HepG2 (cell line): ENCODE measurements around the gene ABCA4. TPM values are rescaled to one million over a fixed set of nuclear protein-coding genes. Genes with fewer than 3 reads are reported as not detected.

Experiments used
- ARID3A ChIP-seq: IDR thresholded peaks from 2 replicates; pipeline ENCODE4 v1.6.1; 2012; ENCODE audit warnings: low read depth, low read length, improper control_type of control experiment
- DNMT1 ChIP-seq: sonication (generic); formaldehyde crosslinking; IDR thresholded peaks from 2 replicates; pipeline ENCODE4 v1.5.1; 2020; ENCODE audit warnings: mild to moderate bottlenecking, missing genetic modification reagents
- FLYWCH1 ChIP-seq: sonication (generic); formaldehyde crosslinking; IDR thresholded peaks from 2 replicates; pipeline ENCODE4 v1.8.1; 2023; ENCODE audit warnings: mild to moderate bottlenecking, missing genetic modification reagents
- GFI1 ChIP-seq: sonication (generic); formaldehyde crosslinking; IDR thresholded peaks from 2 replicates; pipeline ENCODE4 v1.5.0; 2020; ENCODE audit warnings: missing genetic modification reagents, mild to moderate bottlenecking, borderline replicate concordance
- HDAC2 ChIP-seq: sonication (generic); formaldehyde crosslinking; IDR thresholded peaks from 2 replicates; pipeline ENCODE4 v1.4.0; 2020; ENCODE audit warnings: missing genetic modification reagents
- MIXL1 ChIP-seq: IDR thresholded peaks from 2 replicates; pipeline ENCODE4 v1.6.1; 2016
- PBX3 ChIP-seq: sonication (generic); formaldehyde crosslinking; IDR thresholded peaks from 2 replicates; pipeline ENCODE4 v1.8.1; 2023; ENCODE audit warnings: missing genetic modification reagents, inconsistent platforms, borderline replicate concordance
- PCBP2 ChIP-seq: fragments of 200-400 bp; formaldehyde crosslinking; optimal IDR thresholded peaks from 2 replicates; pipeline ENCODE3; 2018; ENCODE audit warnings: low read length, low read depth; ENCODE audit not compliant: poor library complexity, severe bottlenecking
- REPIN1 ChIP-seq: sonication (generic); formaldehyde crosslinking; IDR thresholded peaks from 2 replicates; pipeline ENCODE4 v1.8.0; 2022; ENCODE audit warnings: missing genetic modification reagents, low read depth, mild to moderate bottlenecking, borderline replicate concordance
- SALL1 ChIP-seq: sonication (generic); formaldehyde crosslinking; IDR thresholded peaks from 2 replicates; pipeline ENCODE4 v1.8.0; 2022; ENCODE audit warnings: mild to moderate bottlenecking, missing genetic modification reagents
- SATB2 ChIP-seq: sonication (generic); formaldehyde crosslinking; IDR thresholded peaks from 2 replicates; pipeline ENCODE4 v1.5.0; 2020; ENCODE audit warnings: missing genetic modification reagents
- SNRNP70 ChIP-seq: fragments of 200-400 bp; formaldehyde crosslinking; IDR thresholded peaks from 2 replicates; pipeline ENCODE4 v1.6.1; 2017; ENCODE audit warnings: mild to moderate bottlenecking, low read depth, low read length, moderate library complexity
- TAF15 ChIP-seq: fragments of 200-400 bp; formaldehyde crosslinking; IDR thresholded peaks from one replicate; pipeline ENCODE4 v1.6.1; 2018; ENCODE audit warnings: mild to moderate bottlenecking, low read depth, low read length; ENCODE audit not compliant: poor library complexity, severe bottlenecking
- YEATS2 ChIP-seq: sonication (generic); formaldehyde crosslinking; IDR thresholded peaks from 2 replicates; pipeline ENCODE4 v1.4.0; 2020; ENCODE audit warnings: missing genetic modification reagents, borderline replicate concordance
- ZBTB3 ChIP-seq: sonication (generic); formaldehyde crosslinking; IDR thresholded peaks from 2 replicates; pipeline ENCODE4 v1.4.0; 2020; ENCODE audit warnings: low read depth, mild to moderate bottlenecking, moderate library complexity, missing genetic modification reagents, borderline replicate concordance
- ZKSCAN1 ChIP-seq: fragments of 150-350 bp; IDR thresholded peaks from 2 replicates; pipeline ENCODE4 v1.6.1; 2014; ENCODE audit warnings: low read length
- ZNF280D ChIP-seq: sonication (generic); formaldehyde crosslinking; IDR thresholded peaks from 2 replicates; pipeline ENCODE4 v1.5.1; 2020; ENCODE audit warnings: mild to moderate bottlenecking, missing genetic modification reagents
- ZNF281 ChIP-seq: sonication (generic); formaldehyde crosslinking; IDR thresholded peaks from 2 replicates; pipeline ENCODE4 v1.4.0; 2020; ENCODE audit warnings: missing genetic modification reagents, borderline replicate concordance
- ZNF446 ChIP-seq: sonication (generic); formaldehyde crosslinking; IDR thresholded peaks from 2 replicates; pipeline ENCODE4 v1.5.0; 2020; ENCODE audit warnings: mild to moderate bottlenecking, missing genetic modification reagents
- ZNF484 ChIP-seq: sonication (generic); formaldehyde crosslinking; IDR thresholded peaks from 2 replicates; pipeline ENCODE4 v1.5.1; 2020; ENCODE audit warnings: mild to moderate bottlenecking, low read depth, missing genetic modification reagents, borderline replicate concordance
- ZNF816 ChIP-seq: sonication (generic); formaldehyde crosslinking; IDR thresholded peaks from 2 replicates; pipeline ENCODE4 v1.8.0; 2022; ENCODE audit warnings: missing genetic modification reagents, mild to moderate bottlenecking, borderline replicate concordance
- polyA plus RNA-seq, 8 experiments: library from polyadenylated mRNA; depleted of rRNA in 3 of 8; stranded (reverse) in 7 of 8; unstranded in 1 of 8; fragments of >200 nt; fragmentation: Illumina TruSeq in 4 of 8; extraction: Trizol in 4 of 8; gene quantifications; 2 replicates each; pipeline versions ENCODE4 v1.2.1 to v1.2.3, GENCODE V29; 2011 to 2016; ENCODE audit warnings: low read depth in 4 of 8, missing spikeins in 1 of 8, mixed read lengths in 1 of 8; ENCODE audit not compliant: insufficient read depth in 1 of 8
- total RNA-seq, 5 experiments: library from RNA; depleted of rRNA; stranded (reverse); fragments of >200 nt; fragmentation: Illumina TruSeq; extraction: Trizol; gene quantifications; 2 replicates each; pipeline ENCODE4 v1.2.3, GENCODE V29; 2016; ENCODE audit warnings: low read depth in 1 of 5

The ABCA4 gene
- total and polyA plus RNA-seq, 2 of the 13 experiments (the other 11 are each of a cell fraction or from before 2014, with no cell fraction given): 0.24 to 0.67 TPM

- TF ChIP-seq ZNF280D (no peak), HDAC2 (CRISPR knock-in tag) (peak; percentile 58), ARID3A (no peak), GFI1 (peak; percentile 86), YEATS2 (CRISPR knock-in tag) (0 out of 2 replicates have a peak, but pooled peaks have one; percentile 24), MIXL1 (CRISPR knock-in tag) (no peak), REPIN1 (no peak), ZNF281 (CRISPR knock-in tag) (no peak), ZBTB3 (CRISPR knock-in tag) (no peak), PCBP2 (no peak), ZNF446 (CRISPR knock-in tag) (no peak), ZNF816 (CRISPR knock-in tag) (no peak), FLYWCH1 (no peak), ZKSCAN1 (no peak), SATB2 (CRISPR knock-in tag) (no peak), TAF15 (no peak), PBX3 (CRISPR knock-in tag) (no peak), SALL1 (CRISPR knock-in tag) (peak; percentile 43; the same call in 1 of the 2 replicates), DNMT1 (CRISPR knock-in tag) (no peak), SNRNP70 (no peak), ZNF484 (no peak)
These were observed 98.3 kb downstream of the ABCA4 start (continued) for GRCh38 chr1:94022471-94023189.
